ENCODE measurements around the gene TAF15.

TAF15 gene

GRCh38 chr17:35808962-35809854 lies at the start of gene TAF15:
Gene TAF15, plus strand, starts transcription at chr17:35809484. Its CDS starts 86 bp downstream, at chr17:35809570.
- DNase-seq, result peak; percentile 94
- peaks cover 43% of the 10 kb centered on the region for H3K36me3 Mint-ChIP-seq (ENCODE audit: low read depth)
- H3K27me3 Mint-ChIP-seq, result no peaks in the 10 kb centered on the region
- H3K27ac Mint-ChIP-seq, result peak within 1 kb of the TSS; percentile 96
- H3K4me1 Mint-ChIP-seq (ENCODE audit: low read depth), result peaks cover 59% of the 10 kb centered on the region
- H3K4me3 Mint-ChIP-seq, result peak within 1 kb of the TSS; percentile 94
- H3K9me3 Mint-ChIP-seq, result no peaks in the 10 kb centered on the region

GRCh38 chr17:35760587-35760986 lies 48.7 kb upstream of the TAF15 start, which contains the start of gene C17orf50:
Gene C17orf50, plus strand, starts transcription at chr17:35760887. Its CDS starts 55 bp downstream, at chr17:35760942.
- H3K27me3 Mint-ChIP-seq, result no peaks in the 10 kb centered on the region

DNA sequence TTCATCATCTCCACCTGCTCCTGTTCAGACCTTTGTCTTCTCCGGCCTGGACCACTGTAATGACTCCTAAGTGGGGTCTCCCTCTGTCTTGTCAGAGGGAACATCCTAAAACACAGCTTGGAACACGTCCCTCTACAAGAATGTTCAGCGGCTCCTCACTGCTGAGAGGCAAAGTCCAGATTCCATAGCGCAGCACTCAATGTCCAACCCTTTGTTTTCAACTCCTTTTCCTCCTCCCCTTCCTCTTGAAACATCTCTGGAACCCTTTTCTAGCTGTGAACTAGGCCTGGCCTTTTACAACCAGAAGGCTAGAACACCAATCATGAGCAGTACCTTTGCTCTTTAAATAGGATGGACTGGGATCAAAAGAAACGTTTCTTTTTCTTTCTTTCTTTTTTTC lies 47.7 kb upstream of the TAF15 start:
- Mint-ChIP-seq H3K36me3 (ENCODE audit: low read depth) (no peaks in the 10 kb centered on the region), H3K27ac (no peak overlapping the region), H3K4me1 (ENCODE audit: low read depth) (peaks cover 12% of the 10 kb centered on the region), H3K27me3 (no peaks in the 10 kb centered on the region), H3K9me3 (no peaks in the 10 kb centered on the region), H3K4me3 (no peak overlapping the region)
- no peak for DNase-seq

More at GRCh38 chr17:35760587-35760986, 48.7 kb upstream of the TAF15 start, which contains the start of gene C17orf50:
- Mint-ChIP-seq H3K36me3 (ENCODE audit: low read depth) (no peaks in the 10 kb centered on the region), H3K9me3 (no peaks in the 10 kb centered on the region), H3K27ac (no peak within 1 kb of the TSS), H3K4me1 (ENCODE audit: low read depth) (peaks cover 12% of the 10 kb centered on the region), H3K4me3 (no peak within 1 kb of the TSS)
- no peak for DNase-seq

DNA sequence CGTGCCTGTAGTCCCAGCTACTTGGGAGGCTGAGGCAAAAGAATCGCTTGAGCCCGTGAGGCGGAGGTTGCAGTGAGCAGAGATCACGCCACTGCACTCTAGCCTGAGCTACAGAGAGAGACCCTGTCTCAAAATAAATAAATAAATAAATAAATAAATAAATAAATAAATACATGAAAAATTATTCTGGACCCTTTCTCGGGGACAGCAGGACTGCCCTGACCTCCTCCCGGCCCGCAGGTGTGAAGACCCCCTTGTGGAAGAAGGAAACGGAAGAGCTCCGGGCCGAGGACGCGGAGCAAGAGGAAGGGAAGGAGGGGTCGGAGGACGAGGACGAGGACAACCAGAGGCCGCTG lies 45.5 kb upstream of the TAF15 start:
- Mint-ChIP-seq H3K4me1 (ENCODE audit: low read depth) (peaks cover 12% of the 10 kb centered on the region), H3K27ac (peak overlapping the region; percentile 40), H3K9me3 (no peaks in the 10 kb centered on the region), H3K36me3 (ENCODE audit: low read depth) (no peaks in the 10 kb centered on the region), H3K4me3 (peak overlapping the region; percentile 58), H3K27me3 (no peaks in the 10 kb centered on the region)
- DNase-seq, result no peak

DNA sequence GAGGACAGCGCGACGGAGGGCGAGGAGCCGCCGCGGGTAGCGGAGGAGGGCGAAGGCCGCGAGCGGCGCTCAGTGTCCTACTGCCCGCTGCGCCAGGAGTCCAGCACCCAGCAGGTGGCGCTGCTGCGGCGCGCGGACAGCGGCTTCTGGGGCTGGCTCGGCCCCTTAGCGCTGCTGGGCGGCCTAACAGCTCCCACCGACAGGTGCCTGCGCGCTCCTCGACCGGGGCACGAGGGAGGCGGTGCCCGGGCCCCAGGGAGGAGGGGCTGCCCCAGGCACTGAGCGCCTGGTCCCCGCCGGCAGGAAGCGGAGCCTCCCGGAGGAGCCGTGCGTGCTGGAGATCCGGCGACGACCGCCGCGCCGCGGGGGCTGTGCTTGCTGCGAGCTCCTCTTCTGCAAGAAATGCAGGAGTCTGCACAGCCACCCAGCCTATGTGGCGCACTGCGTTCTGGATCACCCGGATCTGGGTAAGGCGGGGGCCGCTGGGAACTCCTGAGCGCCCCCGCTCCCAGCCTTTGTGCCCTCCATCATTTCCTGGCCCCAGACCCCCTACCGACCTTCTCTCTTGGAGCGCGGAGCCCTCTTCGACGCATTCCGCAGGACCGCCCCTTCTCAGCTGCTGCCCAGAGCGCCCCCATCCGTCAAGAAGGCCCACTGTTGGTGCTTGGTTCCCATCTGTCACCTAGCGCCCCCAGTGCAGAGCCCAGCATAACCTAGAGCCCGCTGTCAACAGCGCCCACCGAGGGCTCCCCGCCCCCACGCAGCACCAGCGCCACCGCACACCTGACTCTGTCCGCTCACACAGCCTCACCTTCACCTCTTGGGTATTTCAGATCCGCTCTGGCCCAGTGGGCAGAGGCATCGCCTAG lies 44.9 kb upstream of the TAF15 start:
- H3K4me1 Mint-ChIP-seq (ENCODE audit: low read depth), result peaks cover 12% of the 10 kb centered on the region
- no peaks in the 10 kb centered on the region for H3K27me3 Mint-ChIP-seq
- no peaks in the 10 kb centered on the region for H3K36me3 Mint-ChIP-seq (ENCODE audit: low read depth)

DNA sequence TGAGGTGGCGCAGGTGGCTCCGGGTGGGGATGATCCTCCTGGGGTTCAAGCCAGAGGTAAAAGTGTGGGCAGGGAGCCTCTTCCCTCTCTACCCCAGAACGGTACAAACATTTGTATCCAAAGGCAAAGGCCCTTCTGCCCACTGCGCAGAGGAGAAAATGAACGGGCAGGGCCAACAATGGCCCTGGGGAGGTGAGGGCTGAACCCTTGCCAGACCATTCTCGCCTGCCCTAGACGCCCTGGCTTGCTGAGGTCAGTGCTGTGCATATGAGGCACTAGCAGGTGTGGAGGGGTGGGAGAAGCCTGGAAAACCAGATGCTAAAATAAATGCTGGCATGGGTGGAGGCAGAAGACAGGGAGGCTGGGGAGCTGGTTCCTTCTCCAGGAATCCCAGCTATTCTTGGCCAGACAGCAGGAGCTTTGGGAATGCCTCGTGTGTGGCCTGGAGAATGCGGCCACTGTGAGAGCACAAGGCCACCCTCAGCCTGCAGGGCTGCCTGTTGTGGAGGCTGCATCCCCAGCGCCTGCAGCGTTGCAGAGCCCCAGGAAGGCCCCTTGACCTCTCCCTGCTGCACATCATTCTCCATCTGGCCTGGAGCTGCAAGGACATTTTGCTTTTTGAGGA lies 44.1 kb upstream of the TAF15 start:
- no peak for DNase-seq
- H3K4me3 Mint-ChIP-seq, result peak overlapping the region; percentile 83
- H3K9me3 Mint-ChIP-seq, result no peaks in the 10 kb centered on the region
- H3K36me3 Mint-ChIP-seq (ENCODE audit: low read depth), result no peaks in the 10 kb centered on the region
- H3K27ac Mint-ChIP-seq, result no peak overlapping the region
- peaks cover 12% of the 10 kb centered on the region for H3K4me1 Mint-ChIP-seq (ENCODE audit: low read depth)
- no peaks in the 10 kb centered on the region for H3K27me3 Mint-ChIP-seq

More for the DNA sequence above, 44.9 kb upstream of the TAF15 start:
- Mint-ChIP-seq H3K4me3 (peak overlapping the region; percentile 83), H3K27ac (peak overlapping the region; percentile 67), H3K9me3 (no peaks in the 10 kb centered on the region)
- peak; percentile 93 for DNase-seq

DNA sequence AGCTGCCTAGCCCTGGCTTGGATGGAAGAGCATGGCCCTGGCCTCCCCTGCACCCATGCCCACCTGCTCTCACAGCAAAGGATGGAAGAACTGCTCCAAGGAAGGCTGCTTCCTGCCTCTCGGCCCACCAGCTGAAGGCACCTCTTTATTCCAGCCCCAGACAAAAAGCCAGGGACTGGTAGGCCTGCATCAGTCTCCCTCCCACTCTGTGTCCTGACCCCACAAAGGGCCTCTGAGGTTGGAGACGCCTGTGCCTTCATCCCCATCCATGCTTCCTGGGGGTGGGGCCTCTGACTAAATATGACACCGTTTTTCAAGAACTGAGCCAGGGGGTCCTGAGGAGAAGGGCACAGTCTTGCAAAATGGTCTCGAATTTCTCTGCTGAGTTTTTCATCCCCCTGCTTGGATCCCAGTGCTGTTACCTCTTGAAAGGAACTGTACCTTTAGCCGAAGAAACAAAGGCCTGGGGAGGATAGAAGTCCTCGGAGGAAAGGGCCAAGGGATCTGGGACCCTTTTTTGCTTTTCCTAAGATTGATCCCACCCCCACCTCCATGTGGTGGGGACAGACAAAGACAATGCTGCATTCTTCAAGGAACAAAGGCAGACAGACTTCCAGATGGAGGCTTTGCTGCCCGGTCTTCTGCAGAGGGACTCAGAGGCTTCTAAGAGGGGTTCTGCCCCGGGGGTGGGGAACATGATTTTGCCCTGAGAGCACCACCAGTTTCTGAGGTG lies 43.4 kb upstream of the TAF15 start:
- Mint-ChIP-seq H3K27ac (no peak overlapping the region), H3K4me3 (no peak overlapping the region), H3K9me3 (no peaks in the 10 kb centered on the region), H3K36me3 (ENCODE audit: low read depth) (no peaks in the 10 kb centered on the region), H3K27me3 (no peaks in the 10 kb centered on the region), H3K4me1 (ENCODE audit: low read depth) (peaks cover 12% of the 10 kb centered on the region)
- no peak for DNase-seq

- Mint-ChIP-seq H3K27me3 (no peaks in the 10 kb centered on the region), H3K4me1 (ENCODE audit: low read depth) (peaks cover 12% of the 10 kb centered on the region), H3K4me3 (no peak overlapping the region), H3K36me3 (ENCODE audit: low read depth) (no peaks in the 10 kb centered on the region), H3K9me3 (no peaks in the 10 kb centered on the region), H3K27ac (no peak overlapping the region)
- DNase-seq, result no peak
Measured at GRCh38 chr17:35766489-35766877, 42.8 kb upstream of the TAF15 start.

GRCh38 chr17:35766903-35767510 lies 42.3 kb upstream of the TAF15 start:
- Mint-ChIP-seq H3K27ac (no peak overlapping the region), H3K4me1 (ENCODE audit: low read depth) (peaks cover 12% of the 10 kb centered on the region), H3K27me3 (no peaks in the 10 kb centered on the region), H3K9me3 (no peaks in the 10 kb centered on the region), H3K36me3 (ENCODE audit: low read depth) (no peaks in the 10 kb centered on the region), H3K4me3 (no peak overlapping the region)
- no peak for DNase-seq

GRCh38 chr17:35768797-35769196 lies 40.5 kb upstream of the TAF15 start:
- Mint-ChIP-seq H3K4me1 (ENCODE audit: low read depth) (peaks cover 12% of the 10 kb centered on the region), H3K9me3 (no peaks in the 10 kb centered on the region), H3K27me3 (no peaks in the 10 kb centered on the region), H3K27ac (no peak overlapping the region), H3K36me3 (ENCODE audit: low read depth) (no peaks in the 10 kb centered on the region), H3K4me3 (no peak overlapping the region)
- no peak for DNase-seq

DNA sequence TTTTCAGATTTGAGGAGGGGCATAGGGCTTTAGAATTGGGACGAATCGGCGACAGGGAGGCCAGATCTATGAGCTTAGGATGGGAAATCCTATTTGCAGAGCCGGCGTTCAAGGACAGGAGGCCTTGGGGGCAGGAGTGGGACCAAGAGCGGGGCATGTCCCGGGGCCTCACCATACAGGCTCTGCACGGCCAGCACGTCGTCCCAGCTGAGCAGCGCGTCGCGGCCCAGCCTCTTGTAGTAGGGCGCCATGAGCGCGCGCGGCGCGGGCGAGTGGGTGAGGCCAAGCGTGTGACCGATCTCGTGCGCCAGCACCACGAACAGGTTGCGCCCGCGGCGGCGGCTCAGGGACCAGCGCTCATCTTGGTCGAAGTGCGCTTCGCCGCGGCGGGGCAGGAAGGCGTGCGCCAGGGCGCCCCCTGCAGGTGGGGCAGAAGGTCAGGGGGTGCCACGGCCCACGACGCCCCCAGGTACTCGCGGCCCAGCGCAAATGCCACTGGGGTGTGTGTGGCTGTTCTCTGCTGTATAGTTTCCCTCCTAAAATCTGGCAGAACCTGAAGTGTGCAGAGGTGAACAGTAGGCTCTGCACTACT lies 39.3 kb upstream of the TAF15 start:
- Mint-ChIP-seq H3K27ac (no peak overlapping the region), H3K36me3 (ENCODE audit: low read depth) (no peaks in the 10 kb centered on the region), H3K9me3 (no peaks in the 10 kb centered on the region), H3K4me3 (no peak overlapping the region), H3K27me3 (peaks cover 4% of the 10 kb centered on the region), H3K4me1 (ENCODE audit: low read depth) (peaks cover 2% of the 10 kb centered on the region)
- no peak for DNase-seq

DNA sequence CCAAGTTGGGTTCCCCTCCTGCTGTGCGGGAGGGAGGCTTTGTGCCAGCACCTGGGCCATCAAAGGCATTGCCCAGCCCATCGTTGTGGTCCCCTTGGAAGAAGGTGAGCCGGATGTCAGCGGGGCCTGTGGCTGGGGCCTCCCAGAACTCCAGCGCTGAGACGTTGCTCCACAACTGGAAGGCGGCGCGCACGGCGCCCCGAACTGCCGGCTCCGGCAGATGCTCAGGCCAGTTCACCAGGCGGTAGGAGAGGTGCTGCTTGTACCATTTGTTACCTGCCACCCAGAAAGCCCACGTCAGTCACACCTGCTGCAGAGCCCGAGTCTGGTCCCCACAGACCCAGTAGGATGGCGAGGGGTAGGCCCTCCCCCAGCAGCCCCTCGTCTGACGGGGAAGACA lies 36.2 kb upstream of the TAF15 start:
- Mint-ChIP-seq H3K4me1 (ENCODE audit: low read depth) (no peaks in the 10 kb centered on the region), H3K27me3 (peaks cover 8% of the 10 kb centered on the region), H3K27ac (no peak overlapping the region), H3K4me3 (no peak overlapping the region), H3K36me3 (ENCODE audit: low read depth) (no peaks in the 10 kb centered on the region), H3K9me3 (no peaks in the 10 kb centered on the region)
- DNase-seq, result no peak

DNA sequence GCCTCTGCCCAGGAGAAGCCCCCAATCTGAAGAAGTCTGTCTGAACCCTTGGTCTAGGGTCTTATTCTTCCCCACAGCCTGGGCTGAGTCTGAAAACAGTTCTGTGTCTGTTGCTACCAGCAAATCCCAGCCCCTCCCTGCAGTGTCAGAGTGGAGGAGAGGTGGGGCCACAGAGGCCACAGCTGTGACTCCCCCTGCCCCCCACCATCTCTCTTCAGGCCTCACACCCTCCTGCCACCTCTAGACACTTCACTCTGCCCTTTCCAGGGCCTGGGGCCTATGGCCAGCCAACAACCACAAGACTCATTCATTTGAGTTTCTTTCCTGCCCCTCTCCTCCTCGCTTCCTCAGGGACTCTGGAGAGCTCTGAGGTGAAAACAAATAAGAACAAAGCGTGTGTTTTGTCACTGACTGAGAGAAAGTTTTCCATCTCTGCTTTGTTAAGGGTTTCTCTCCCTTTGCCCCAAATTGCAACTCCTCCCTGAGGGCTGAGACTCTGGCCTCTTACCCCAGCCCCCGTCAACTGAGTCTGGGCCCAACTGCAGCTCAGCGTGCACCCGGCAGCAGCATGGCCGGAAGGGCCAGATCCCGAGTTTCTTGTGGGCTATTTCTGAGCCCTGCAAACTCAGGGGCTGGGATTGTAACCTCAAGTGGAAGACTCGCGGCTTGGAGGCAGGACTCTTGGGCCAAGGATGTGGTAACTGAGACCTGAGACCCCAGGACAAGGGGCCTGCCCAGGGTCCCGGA lies 35.4 kb upstream of the TAF15 start:
- H3K9me3 Mint-ChIP-seq, result no peaks in the 10 kb centered on the region
- H3K27ac Mint-ChIP-seq, result no peak overlapping the region
- H3K4me3 Mint-ChIP-seq, result no peak overlapping the region
- H3K36me3 Mint-ChIP-seq (ENCODE audit: low read depth), result no peaks in the 10 kb centered on the region
- peaks cover 8% of the 10 kb centered on the region for H3K27me3 Mint-ChIP-seq
- DNase-seq, result no peak
- H3K4me1 Mint-ChIP-seq (ENCODE audit: low read depth), result no peaks in the 10 kb centered on the region
